GM18519 (cell line): Measurements from ENCODE around the gene NAB2.
"Not testable (repeated sequence)": the region's sequence is repeated elsewhere in the genome, so short reads cannot be mapped to it uniquely, and the experiment has no call there.

Experiments
- ATAC-seq: cut with Tn5 transposase; IDR thresholded peaks from one replicate; pipeline ENCODE4 v1.9.1; 2021; ENCODE audit warnings: mild to moderate bottlenecking, moderate library complexity; ENCODE audit not compliant: unreplicated experiment, low FRiP score

The NAB2 gene

DNA sequence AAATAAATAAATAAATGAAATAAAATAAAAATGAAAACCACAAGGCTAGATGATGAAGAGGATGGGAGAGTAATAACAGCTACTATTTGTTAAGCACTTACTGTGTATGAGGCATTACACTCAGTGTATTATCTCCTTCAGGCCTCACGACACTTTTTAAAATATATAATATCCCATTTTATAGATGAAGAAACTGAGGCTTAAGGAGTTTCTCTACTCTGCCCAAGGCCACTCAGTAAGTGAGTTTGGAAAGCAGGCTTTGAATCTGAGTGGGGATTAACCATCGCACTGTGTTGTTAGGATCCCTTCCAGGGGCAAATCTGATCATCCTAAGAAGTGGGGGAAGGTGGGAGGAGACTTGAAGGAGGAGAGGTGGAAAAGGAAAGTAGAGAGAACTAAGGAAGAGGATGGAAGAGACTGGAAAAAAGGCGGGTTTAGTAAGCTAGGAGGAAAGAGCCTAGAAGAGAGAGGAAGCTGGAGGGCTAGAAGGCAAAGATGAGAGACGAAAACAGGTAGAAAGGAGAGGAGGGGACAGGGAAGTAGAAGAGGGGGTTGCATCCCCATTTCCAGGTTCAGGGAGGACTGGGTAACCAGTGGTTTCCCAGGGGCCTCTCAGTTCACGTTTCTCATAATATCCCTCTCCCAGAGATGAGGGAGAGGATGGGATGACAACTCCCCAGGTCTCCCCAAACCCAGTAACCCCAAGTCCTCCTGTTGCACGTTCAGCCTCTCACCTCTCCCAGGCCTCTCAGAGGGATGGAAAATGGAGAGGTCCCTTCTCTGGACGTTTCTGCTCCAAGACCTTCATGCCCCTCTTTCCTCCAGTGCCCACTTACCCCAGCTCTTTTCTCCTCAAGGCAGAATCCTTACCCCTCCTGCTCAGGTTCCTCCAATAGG lies 20.5 kb downstream of the NAB2 start:
- no peak for ATAC-seq

- ATAC-seq, result no peak
These were observed 21.5 kb downstream of the NAB2 start for GRCh38 chr12:57110104-57111030.

DNA sequence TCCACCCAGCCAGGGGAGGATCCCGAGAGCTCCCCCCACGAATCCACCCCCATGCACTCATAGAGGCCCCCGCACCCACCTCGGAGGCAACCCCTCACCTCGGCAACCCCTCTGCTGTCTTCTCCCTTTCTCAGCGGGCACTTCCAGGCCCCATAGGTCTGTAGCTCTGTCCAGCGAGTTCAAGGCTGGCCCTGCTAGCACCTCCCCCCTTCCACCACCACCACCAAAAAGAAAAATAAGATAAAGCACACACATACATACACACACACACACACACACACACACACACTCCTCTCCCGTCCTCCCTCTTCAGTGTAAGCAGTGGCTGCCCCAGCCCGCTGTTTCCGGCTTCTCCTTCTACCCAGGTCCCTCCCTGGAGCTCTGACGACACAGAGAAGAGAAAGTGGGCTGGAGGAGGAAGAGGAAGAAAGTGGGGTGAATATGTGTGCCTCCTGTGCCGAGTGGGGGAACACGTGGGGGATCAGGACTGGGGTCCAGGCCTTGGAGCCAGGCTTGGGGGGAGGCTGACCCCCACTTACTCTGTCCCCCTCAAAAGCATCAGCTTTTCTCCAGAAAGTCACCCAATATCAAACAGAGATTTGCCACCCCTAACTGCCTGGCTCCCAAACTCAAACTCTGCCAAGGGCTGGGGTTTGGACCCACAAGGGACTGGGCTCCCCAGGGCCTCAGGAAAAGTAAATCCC lies 22.3 kb downstream of the NAB2 start, which contains the start of gene STAT6:
STAT6 (minus strand) TSS at position 332 of the 704 bp plus-strand sequence. CDS start 3,084 bp downstream, outside the sequence.
- ATAC-seq, result no peak

DNA sequence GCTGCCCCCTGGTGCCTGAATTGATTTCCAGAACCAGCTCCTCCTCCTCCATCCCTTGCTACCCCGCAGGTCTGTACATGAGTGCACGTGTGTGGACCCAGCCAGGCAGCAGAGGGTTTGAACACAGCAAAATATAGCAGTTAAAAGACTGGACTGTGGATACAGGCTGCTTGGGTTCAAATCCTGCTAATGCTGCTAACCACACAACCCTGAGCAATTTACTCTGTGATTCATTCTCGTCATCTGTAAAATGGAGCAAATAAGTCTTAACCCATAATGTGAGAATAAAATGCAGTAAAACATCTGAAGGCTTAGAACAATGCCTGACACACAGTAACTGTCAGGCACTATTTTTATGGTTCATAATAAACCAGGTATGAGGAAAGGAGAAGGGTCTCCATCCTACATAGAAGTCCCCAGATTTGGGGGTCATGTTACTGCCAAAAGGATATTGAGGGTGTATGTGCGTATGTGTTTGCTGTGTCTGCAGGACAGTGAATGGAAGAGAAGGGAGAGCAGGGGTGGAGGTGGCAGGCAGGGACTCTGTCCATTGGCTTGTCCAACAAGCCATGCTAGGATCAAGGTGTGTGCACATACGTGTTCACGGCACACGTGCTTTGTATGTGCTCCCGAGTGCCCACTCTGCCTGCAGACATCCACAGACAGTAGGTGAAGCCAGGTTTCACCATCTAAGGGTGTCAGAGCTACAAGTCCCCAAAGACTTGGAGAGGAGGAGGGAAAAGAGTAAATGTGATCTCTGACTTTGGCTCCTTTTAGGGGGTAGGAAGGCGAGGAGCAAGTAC lies 23.8 kb downstream of the NAB2 start:
- ATAC-seq, result no peak

- no peak for ATAC-seq
These were observed 27.8 kb downstream of the NAB2 start for GRCh38 chr12:57116580-57117281.

DNA sequence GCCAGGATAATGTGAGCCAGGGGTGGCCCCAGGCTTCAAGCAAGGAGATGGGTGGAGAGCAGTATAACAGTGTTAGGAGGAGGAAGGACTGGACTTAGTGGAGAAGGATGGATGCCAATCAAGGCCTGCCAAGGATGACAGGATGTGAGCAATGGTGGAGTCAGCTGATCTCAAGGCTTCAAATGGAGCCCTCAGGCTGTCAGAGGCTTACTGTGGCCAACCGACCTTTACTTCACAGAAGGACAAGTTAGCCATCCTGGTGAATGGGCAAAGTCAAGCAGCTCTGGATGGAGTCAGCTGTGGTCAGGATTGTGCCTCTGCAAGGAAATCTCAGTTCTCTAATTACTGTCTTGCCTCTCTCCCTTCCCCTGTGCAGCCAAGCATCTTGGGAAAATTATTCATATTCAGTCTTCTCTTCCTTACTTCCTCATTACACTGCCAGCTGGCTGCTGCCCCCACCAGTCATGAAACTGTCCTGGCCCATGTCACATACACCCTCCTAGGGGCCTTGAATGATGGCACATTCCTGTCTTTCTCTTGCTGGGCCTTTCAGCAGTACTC lies 29.9 kb downstream of the NAB2 start:
- ATAC-seq, result no peak

DNA sequence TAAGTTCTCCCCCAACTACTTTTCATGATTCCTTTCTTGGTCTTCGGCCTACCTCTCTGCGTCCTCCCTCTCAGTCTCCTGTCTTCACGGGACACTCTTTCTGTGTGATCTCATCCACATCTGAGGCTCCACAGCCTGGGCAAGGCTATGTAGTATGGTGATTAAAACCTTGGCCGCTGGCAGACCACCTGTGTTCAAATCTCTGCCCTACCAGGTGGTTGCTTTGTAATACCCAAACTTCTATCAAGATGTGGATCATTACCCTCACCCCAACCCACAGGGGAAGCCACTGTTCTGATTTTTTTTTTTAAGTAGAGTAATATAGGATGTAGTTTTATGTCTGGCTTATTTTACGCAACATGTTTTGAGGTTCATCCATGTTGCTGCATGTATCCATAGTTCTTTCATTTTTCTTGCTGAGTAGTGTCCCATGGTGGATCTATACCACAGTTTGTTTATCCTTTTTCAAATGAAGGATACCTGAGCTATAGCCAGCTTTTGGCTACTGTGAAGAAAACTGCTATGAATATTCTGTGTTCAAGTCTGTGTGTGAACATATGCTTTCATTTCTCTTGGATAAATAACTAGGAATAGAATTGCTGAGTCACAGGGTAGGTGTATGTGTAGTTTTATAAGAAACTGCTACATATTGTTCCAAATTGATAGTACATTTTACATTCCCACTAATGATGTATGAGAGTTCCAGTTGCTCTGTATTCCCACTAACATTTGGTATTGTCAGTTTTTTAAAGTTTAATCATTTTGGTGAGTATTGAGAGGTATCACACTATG lies 30.6 kb downstream of the NAB2 start:
- no peak for ATAC-seq

DNA sequence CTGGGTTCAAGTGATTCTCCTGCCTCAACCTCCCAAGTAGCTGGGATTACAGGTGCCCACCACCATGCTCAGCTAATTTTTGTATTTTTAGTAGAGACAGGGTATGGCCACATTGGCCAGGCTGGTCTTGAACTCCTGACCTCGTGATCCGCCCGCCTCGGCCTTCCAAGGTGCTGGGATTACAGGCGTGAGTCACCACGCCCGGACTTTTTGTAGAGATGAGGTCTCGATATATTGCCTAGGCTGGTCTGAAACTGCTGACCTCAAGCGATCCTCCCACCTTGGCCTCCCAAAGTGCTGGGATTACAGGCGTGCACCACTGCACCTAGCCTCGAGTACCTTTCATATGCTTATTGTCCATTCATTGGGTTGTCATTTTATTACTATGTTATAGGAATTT lies 31.8 kb downstream of the NAB2 start:
- ATAC-seq, result not testable (repeated sequence)

- ATAC-seq, result no peak
These were observed 34.9 kb downstream of the NAB2 start for GRCh38 chr12:57123813-57124212.

GRCh38 chr12:57124261-57124877 lies 35.5 kb downstream of the NAB2 start:
- no peak for ATAC-seq

DNA sequence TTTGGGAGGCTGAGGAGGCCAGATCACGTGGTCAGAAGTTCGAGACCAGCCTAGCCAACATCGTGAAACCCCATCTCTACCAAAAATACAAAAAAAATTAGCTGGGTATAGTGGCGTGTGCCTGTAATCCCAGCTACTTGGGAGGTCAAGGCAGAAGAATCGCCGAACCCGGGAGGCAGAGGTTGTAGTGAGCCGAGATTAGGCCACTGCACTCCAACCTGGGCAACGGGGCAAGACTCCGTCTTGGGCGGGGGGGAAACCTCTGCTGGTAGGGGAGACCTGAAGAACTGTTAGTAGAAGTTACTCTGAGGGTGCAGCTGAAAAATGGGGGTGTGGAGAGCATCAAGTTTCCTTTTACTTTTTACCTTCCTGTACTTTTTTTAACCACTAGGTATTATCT lies 37.1 kb downstream of the NAB2 start:
- ATAC-seq, result no peak

- no peak for ATAC-seq
These were observed 37.6 kb downstream of the NAB2 start for GRCh38 chr12:57126561-57126960.

DNA sequence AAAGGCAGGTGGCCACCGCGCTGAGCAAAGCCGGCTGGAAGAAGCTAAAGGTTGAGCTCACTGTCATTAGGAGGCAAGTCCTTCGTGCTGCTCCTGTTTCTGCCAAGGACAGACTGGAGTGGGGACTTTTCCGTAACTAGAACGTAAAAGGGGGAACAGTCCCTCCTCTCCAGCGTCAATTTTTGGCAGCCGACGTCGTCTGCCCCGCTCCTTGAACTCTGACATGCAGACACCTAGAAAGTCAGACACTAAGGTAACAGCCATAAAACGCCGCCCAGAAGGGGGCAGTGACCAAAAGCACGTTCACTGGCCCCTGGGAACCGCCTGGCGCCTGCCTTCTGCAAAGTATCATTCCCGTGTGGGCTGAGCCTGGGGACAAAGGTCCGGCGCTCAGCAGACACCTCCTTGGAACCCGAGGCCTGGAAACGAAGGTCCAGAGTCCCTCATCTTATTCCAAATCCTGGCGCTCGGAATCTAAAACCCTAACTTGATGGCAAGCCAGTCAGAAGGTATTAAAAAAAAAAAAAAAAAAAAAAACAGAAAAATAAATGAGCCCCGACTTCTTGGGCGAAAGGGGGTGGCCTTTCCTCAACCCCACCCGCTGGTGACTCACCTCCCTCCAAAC lies 38.3 kb downstream of the NAB2 start:
- ATAC-seq, result no peak

DNA sequence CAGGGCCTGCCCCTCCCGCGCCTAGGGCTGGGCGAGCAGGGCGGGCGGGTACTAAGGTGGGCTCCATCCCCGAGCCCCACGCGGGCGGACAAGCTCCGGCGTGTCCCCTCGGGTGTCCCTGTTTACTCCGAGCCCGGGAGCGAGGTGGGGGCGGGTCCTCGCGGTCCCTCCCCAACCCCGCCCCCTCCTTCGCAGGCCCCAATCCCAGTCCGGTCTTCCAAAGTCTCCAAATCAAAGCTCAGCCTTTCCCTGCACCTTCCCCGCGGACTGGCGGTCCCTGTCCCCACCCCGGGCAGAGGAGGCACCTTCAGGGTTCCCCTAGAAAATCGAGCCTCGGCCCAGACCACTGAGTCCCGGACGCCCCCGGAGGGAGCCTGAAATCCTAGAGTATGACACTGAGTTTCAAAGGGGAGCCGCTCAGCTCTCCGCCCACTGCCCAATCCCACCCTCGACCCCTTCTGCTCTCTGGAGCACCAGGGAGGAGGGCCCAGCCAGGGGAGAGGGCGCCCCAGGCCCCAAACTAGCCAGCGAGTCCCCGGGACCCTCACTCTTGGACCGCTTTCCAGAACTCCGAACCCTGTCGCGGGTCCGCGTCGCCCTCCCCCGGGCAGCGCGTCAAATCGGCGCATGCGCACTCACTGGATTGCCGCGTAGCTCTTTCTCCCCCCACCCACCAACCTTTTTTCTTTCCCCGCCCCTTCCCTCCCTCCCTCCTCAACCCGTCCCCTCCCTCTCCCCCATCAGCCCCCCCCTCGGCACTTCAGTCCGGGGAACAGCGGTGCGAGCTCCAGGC lies 39.0 kb downstream of the NAB2 start, which contains the start of gene LRP1:
LRP1 (plus strand) TSS at position 758 of the 793 bp plus-strand sequence. CDS start 482 bp downstream, outside the sequence.
- ATAC-seq, result no peak

GRCh38 chr12:57128519-57129247 lies 39.8 kb downstream of the NAB2 start:
- ATAC-seq, result no peak
